ENCODE measurements around the gene SNX2.
"Not testable (repeated sequence)": the region's sequence is repeated elsewhere in the genome, so short reads cannot be mapped to it uniquely, and the experiment has no call there.

Gene SNX2

DNA sequence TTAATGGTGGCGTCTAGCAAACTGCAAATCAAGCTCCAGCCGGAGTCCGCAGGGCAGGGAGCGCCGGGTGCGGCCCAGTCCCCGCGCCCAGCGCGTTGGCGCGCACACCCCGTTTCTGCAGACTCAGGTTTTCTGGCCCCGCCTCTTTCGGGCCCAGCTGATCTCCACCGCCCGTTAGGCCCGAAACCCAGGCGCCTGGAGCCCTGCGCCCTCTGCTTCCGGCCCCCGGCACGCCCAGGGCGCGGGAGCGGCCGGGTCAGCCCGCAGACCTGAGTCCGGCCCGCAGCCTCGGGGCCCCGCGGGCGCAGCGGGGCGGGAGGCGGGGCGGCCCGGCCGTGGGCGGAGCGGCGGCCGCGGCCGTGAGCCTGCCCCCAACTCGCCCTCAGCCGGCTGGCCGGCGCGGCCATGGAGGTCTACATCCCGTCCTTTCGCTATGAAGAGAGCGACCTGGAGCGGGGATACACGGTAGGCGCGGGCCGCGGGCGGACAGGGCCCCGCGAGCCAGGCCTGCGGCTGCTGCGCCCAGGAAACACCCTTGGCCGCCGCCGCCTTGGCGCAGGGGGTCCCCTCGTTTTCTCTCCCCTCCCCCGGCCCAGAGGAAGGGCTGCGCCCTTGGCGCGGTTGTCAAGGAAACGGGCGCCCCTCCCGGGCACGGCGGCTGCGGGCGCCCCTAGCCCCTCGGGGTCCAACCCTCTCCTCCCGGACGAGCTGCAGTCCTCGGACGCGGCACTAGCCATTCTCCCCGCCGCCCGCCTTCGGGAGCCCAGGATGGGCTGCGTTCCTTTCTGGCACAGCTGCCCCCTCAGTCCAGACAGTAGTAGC, 70.6 kb downstream of the SNX2 start, which contains the start of gene SNX24:
TSS of gene SNX24 (plus strand) at position 385 of the 822 bp plus-strand sequence. CDS start at position 406, 21 bp downstream.
- DNase-seq: peak; percentile 47

DNA sequence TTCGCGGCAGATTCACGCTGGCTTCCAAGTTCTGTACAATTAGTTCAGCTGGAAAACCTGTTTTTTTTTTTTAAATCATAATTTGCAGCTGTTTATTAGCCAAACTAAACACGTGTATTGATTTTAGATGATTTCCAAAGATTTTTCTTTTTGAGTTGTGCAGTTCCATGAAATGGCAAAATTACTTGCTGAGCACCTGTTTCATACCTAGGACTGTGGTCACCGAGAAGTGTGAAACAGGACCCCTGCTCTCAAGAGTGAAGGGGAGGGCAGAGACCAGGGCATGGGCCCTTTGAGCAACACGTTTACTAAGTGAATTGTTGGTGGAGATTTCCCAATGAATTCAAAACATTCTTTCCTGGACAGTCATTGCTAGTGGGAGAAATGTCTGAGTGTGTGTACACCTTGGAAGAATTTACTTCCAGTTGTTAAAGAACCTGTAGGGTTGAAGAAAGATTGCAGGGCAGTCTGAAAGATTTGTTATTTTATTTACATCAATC, 71.2 kb downstream of the SNX2 start:
- DNase-seq: peak; percentile 32

DNA sequence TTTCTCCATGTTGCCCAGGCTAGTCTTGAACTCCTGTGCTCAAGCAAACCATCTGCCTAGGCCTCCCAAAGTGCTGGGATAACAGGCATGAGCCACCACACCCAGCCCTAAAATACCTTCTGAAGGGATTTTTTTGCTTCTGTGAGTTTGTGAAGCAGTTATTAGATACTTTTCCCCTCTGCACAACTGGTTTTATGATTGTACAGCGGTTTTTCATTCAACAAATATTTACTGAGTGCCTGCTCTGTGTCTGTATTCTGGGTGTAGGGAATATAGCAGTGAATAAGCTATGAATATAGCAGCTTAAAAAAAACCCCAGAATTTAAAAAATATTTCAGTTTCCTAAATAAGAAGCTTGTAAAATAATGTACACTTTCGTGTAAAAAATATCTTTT, 72.8 kb downstream of the SNX2 start:
- DNase-seq: no peak

DNA sequence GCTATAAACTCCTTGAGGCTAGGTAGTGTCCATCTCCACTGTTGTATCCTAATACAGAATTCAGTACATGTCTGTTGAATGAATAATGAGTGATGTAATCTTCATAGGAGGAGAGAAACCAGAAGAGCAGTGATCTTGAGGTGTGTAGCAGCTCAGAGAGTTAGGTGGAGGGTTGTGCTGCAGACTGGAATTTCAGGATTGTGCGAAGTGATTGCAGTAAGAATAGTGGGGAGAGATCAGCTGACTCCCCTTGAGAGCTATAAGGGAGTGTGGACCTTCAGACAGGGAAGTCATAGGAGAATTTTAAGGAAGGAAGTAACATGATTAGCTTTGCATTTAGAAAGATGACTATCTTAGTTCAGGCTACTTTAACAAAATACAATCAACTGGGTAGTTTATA, 74.9 kb downstream of the SNX2 start:
- DNase-seq: no peak

DNA sequence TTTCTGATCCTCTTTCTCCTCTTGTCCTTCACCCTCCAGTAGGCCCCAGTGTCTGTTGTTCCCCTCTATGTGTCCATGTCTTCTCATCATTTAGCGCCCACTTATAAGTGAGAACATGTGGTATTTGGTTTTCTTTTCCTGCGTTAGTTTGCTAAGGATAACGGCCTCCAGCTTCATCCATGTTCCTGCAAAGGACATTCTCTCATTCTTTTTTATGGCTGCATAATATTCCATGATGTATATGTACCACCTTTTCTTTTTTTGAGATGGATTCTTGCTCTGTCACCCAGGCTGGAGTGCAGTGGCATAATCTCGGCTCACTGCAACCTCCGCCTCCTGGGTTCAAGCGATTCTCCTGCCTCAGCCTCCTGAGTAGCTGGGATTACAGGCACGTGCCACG, 82.7 kb downstream of the SNX2 start:
- DNase-seq: not testable (repeated sequence)

DNA sequence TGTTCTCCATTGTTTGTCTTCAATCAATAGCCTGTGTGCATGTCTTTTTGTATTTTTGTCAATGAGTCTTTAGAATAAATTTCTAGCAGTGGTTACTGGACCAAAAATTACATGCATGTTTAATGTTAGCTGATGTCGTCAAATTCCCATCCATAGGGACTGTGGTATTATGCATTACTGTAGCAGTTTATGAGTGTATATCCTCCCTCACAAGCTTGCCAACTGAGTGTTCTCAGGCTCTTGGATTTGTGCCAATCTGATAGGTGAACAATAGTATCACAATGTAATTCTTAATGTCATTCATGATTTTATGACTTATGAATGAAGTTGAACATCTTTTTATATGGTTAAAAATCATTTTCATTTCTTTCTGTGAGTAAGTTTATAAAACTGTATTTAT, 83.6 kb downstream of the SNX2 start:
- peak; percentile 58 for DNase-seq

DNA sequence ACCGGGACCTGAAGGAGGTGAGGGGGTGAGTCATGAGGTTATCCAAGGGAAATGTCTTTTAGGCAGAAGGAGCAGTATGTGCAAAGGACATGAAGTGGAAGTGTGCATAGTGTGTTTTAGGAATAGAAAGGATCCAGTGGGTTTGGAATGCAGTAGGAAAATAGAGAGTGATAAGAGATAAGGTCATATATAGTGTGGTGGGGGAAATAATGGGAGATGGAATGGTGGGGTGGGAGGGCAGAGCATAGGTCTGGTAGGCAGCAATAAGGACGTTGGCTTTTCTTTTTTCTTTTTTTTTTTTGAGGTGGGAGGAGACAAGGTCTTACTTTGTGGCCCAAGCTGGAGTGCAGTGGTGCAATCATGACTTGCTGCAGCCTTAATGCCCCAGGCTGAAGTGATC, 88.4 kb downstream of the SNX2 start:
- no peak for DNase-seq

DNA sequence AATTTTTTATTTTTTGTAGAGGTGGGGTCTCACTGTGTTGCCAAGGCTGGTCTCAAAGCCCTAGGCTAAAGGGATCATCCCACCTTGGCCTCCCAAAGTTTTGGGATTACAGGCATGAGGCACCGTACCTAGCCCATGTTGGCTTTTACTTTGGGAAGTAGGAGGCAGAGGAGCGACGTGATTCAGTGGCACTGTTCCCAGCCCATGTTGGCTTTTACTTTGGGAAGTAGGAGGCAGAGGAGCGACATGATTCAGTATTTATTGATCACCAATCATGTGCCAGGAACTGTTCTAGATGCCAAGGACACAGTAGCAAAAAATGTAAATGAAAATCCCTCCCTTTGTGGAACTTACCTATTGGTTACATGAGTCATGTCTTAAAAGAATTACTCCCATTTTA, 88.8 kb downstream of the SNX2 start:
- no peak for DNase-seq

DNA sequence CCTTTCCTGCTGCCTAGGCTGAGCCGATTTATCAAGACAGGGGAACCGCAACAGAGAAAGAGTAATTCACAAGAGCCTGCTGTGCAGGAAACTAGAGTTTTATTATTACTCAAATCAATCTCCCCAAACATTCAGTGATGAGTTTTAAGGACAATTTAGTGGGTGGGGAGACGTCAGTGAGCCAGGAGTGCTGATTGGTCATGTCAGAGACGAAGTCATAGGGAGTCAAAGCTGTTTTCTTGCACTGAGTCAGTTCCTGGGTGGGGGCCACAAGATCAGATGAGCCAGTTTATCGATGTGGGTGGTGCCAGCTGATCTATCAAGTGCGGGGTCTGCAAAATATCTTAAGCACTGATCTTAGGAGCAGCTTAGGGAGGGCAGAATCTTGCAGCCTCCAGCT, 89.5 kb downstream of the SNX2 start:
- no peak for DNase-seq

DNA sequence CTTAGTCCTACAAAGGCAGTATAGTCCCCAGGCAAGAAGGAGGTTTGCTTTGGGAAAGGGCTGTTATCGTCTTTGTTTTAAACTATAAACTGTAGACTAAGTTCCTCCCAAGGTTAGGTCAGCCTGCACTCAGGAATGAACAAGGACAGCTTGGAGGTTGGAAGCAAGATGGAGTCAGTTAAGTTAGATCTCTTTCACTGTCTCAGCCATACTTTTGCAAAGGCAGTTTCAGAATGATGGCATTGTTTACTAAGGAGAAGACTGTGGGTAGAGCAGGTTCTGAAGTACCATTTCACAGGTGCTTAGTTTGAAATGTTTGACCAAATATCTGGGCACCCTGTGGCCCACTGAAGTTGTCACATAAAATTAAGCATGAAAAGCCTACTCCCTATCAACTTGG, 90.0 kb downstream of the SNX2 start:
- DNase-seq: no peak

DNA sequence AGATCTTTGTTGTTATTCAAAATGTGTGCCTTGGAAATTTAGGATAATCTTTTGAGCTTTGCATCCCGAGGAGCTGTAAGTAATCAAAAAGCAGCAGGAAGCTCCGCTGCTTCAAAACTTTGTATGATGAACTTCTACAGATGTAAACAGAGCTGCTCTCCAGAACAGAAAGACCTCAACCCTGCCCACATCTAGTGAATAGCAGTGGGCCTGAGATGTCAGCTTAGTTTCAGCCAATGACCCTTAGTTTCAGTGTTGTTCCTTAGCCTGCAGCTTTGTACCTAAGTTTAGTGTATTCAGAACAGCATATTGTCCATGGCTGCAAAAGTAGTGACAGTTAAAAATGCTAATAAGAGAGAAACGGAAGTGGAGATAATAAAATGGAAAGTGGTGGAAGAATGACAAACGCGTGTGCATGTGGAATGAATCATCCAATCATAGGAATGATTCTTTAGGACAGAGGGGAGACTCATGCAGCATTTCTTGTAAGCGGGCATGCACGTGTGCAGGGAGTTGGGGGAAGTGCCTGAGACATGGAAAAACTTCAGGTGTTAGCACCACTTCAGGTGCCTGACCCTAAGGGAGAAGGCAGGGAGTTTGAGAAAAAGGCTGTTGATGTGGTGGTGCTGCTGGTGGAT, 95.5 kb downstream of the SNX2 start:
- no peak for DNase-seq

DNA sequence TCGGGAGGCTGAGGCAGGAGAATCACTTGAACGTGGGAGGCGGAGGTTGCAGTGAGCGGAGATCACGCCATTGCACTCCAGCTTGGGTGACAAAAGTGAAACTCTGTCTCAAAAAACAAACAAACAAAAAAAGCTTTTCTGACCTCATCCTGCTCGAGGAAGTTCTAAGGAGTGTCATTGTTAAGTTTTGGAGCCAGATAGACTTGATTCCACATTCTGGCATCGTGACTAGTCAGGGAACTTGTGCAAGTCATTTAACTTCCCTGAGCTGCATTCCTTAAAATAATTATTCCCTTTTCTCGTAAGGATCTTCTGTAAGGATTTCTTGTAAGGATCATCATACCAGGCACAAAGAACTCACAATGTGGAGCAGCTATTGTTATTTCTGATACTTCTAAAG, 96.8 kb downstream of the SNX2 start:
- DNase-seq: no peak

DNA sequence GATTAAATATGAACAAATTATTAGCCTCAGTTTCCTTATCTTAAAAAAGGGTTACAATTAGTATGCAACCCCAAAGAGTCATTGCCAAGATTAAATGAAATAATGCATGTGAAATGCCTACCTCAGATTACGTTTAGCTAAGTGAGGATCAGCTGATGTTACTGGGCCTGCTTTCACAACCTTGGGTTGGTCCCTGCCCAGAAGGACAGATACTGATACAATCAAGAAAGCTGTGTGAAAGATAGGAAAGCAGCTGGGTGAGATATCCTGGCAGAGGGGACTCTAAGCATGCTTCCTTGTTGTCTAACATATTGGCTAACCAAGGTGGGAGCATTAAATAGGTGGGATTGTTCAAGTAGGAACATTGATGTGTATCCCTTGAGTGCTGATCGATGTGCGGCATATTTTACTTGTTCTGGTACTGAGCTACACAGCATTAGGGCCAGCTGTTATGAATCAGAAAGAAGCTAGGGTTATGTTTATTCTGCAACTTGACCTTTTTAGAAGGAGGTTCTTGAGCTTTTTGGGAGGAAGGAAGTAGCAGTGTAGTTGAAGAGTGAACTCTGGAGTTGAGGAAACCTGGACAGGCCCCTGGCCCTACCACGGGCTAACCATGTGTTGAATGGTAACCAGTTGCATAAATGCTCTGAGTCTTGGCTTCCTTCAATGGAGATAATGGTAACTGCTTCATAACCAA, 99.4 kb downstream of the SNX2 start:
- DNase-seq: no peak

DNA sequence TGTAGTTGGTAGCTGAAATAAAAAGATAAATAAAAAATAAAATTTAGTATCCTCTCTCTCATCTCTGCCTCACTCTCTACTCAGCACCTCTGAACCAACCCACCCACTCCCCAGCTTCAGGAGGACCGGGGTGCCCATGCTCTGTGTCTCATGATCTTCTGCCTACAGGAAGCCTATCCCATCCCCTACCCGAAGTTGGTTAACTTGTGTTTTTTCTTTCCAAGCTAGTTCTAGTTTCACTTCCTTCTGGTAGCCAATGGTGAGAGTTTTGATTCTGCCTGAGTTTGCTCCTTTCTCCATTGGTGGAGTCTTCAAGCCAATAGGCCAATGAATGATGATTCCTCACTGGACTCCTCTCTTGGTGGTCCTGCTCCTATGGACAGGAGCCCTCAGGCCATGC, 102.6 kb downstream of the SNX2 start:
- no peak for DNase-seq

DNA sequence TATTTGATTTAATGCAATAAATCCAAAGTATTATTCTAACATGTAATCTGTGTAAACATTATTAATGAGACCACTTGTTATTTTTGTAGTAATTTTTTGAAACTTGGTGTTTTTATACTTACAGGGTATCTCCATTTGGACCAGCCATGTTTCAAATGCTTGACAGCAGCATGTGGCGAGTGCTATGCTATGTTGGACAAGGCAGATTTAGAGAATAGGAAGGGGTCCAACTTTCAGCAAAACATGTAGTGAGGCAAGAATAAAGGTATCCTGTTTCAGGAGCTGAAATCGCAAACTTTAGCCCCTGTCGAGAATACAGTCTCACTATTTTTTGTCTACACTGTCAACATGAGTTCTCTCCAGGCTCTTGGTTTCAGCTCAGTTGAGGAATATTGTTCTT, 104.2 kb downstream of the SNX2 start:
- DNase-seq: no peak
